SK-N-SH treated with all-trans-retinoic acid at 6 μM for 48 hours (cell line): ENCODE measurements around the gene MYO5C.

Experiments
- ARNTL ChIP-seq: fragments of 450-650 bp; formaldehyde crosslinking; IDR thresholded peaks from 2 replicates; pipeline ENCODE4 v1.5.0; 2020; ENCODE audit warnings: low read depth, mild to moderate bottlenecking, moderate library complexity, borderline replicate concordance
- ESRRG ChIP-seq: fragments of 250-450 bp; sonication (Bioruptor Pico); IDR thresholded peaks from 2 replicates; pipeline ENCODE4 v1.6.1; 2021; ENCODE audit warnings: mild to moderate bottlenecking
- PATZ1 ChIP-seq: fragments of 250-450 bp; sonication (Bioruptor Pico); IDR thresholded peaks from 2 replicates; pipeline ENCODE4 v1.8.0; 2020; ENCODE audit warnings: mild to moderate bottlenecking, moderate library complexity, borderline replicate concordance
- POU6F1 ChIP-seq: fragments of 250-450 bp; sonication (Bioruptor Pico); IDR thresholded peaks from 2 replicates; pipeline ENCODE4 v1.8.0; 2021; ENCODE audit warnings: low read depth, mild to moderate bottlenecking, moderate library complexity, borderline replicate concordance

GRCh38 chr15:52221730-52222129 is 73.9 kb downstream of the MYO5C start:
- TF ChIP-seq POU6F1 (CRISPR knock-in tag) (no peak), PATZ1 (no peak), ARNTL (CRISPR knock-in tag) (no peak), ESRRG (no peak)
